DMS53 treated with DMSO at 0.1 percent for 48 hours (cell line): ENCODE data around the gene TRPM2.
"Not testable (repeated sequence)": the region's sequence is repeated elsewhere in the genome, so short reads cannot be mapped to it uniquely, and the experiment has no call there.

Source experiments
- DNase-seq: peaks from one replicate; lab custom pipeline; 2025; ENCODE audit not compliant: unreplicated experiment; lab: John Stamatoyannopoulos, UW

Gene TRPM2

GRCh38 chr21:44392916-44393315 is 39.5 kb downstream of the TRPM2 start:
- DNase-seq: no peak

DNA sequence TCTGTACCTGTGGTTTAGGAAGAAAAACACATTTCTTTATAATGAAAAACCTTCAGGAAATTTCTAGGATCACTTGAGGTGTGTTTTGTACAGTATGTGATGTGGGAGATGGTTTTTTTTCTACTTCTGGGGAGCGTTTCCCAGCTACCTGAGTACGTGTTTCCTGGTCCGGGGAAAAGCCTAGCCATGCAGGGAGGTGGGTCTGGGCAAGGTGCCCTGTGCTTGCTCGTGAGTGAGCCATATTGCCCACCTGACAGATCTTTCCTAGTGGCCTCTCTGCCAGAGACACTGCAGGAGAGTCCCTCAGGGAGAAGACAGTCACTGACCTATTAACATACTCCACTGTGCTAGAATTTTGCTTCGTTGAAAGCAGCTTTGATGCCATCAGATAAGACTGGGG is 41.3 kb downstream of the TRPM2 start:
- no peak for DNase-seq

DNA sequence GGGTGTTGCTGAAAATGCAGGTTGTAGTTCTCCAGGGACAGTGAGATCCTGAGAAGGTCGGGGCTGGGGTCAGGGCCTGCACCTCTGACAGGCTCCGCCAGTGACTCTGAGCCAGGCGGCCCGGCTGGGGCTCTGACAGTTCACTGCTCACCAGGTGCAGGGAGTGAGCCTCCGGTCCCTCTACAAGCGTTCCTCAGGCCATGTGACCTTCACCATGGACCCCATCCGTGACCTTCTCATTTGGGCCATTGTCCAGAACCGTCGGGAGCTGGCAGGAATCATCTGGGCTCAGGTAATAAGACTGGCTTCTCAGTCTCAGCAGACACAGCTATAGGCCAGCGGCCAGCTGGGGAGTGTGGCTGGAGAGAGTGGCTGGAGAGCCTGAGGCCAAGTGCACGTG is 41.8 kb downstream of the TRPM2 start:
- no peak for DNase-seq

DNA sequence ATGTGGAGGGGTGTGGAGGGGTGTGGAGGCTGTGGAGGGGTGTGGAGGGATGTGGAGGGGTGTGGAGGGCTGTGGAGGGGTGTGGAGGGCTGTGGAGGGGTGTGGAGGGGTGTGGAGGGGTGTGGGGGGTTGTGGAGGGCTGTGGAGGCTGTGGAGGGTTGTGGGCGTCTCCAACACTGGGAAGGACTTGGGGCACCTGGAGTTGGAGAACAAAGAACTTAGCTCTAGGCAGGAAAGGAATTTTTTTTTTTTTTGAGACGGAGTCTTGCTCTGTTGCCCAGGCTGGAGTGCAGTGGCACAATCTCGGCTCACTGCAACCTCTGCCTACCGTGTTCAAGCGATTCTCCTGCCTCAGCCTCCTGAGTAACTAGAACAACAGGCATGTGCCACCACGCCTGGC is 43.4 kb downstream of the TRPM2 start:
- not testable (repeated sequence) for DNase-seq

DNA sequence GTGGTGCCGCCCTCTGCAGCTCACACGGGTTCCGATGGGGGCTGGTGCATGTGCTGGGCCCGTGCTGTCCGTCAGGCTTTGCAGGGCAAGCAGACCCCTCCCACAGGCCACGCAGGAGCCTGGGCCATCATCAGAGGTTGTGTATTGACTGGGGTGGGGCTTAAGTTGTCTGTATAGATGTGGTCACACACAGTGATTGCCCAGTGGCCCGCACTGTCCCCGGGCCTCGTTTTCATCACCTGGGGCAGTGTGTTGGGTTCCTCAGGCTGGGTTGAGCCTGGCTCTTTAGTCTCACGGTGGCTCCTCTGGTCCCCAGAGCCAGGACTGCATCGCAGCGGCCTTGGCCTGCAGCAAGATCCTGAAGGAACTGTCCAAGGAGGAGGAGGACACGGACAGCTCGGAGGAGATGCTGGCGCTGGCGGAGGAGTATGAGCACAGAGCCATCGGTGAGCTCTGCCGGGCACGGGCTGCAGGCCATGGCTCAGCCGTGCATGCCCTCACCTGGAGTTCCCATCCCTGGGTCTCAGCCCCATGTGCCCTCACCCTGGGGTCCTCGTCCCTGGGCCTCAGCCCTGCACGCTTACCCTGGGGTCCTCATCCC is 44.1 kb downstream of the TRPM2 start:
- DNase-seq: no peak

- DNase-seq: no peak
Observed at GRCh38 chr21:44398499-44398898, 45.1 kb downstream of the TRPM2 start.

- DNase-seq: no peak
Observed at GRCh38 chr21:44399151-44399954, 45.9 kb downstream of the TRPM2 start.

GRCh38 chr21:44399955-44400790 is 46.8 kb downstream of the TRPM2 start:
- no peak for DNase-seq

DNA sequence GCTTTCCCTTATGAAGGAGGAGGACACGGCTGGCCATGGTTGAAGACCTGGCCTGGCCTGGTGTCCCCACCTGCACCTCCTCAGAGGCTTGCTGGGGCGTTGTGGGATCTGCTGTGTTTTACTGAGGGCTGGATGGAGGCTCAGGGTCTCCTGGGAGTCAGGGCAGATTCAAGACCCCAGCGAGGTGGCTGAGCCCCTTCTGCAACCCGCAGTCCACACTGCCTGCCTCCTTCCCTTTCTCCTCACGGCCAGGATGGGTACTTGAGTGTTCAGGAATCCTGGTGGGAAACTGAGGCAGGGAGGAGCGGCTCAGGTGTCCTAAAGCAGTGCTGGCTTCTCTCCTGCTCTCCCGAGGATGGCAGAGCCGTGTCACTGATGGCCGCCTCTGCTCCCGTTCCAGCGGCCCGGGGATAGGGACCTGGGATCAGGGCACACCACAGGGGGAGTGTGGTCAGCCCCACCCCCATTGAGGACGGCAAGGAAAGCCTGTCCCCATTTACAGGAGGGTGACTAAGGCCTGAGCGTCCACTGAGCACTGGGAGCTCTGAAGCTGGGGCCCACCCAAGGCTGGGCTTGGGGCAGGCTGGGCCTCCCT is 47.5 kb downstream of the TRPM2 start:
- DNase-seq: no peak

DNA sequence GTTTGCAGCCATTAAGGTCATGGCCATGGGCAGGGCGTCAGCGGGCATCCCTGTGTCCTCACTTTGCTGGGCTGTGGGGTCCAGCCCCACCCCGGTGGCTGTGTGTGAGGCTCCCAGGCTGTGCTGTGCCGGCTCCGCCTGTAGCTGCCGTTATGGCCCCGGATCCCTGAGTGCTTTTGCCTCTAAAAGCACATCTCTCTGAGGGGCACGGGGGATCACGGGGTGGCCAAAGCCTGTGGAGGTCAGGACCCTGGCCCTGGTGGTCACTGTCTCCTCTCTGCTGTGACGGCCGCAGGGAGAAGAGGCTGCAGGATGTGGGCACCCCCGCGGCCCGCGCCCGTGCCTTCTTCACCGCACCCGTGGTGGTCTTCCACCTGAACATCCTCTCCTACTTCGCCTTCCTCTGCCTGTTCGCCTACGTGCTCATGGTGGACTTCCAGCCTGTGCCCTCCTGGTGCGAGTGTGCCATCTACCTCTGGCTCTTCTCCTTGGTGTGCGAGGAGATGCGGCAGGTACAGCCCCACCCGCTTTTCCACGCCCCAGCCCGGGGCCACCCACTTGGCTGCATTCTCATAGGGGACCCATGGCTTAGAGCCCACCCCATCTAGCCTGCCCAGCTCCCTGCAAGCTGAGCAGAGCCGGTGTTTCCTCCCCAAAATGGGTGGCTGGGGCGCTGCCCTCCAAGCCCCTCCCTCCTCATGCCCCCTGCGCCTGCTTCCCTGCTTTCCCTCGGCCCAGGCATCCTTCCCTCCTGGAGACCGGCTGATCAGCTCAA is 48.2 kb downstream of the TRPM2 start:
- DNase-seq: no peak

- DNase-seq: no peak
Observed at GRCh38 chr21:44402323-44403105, 49.1 kb downstream of the TRPM2 start.

DNA sequence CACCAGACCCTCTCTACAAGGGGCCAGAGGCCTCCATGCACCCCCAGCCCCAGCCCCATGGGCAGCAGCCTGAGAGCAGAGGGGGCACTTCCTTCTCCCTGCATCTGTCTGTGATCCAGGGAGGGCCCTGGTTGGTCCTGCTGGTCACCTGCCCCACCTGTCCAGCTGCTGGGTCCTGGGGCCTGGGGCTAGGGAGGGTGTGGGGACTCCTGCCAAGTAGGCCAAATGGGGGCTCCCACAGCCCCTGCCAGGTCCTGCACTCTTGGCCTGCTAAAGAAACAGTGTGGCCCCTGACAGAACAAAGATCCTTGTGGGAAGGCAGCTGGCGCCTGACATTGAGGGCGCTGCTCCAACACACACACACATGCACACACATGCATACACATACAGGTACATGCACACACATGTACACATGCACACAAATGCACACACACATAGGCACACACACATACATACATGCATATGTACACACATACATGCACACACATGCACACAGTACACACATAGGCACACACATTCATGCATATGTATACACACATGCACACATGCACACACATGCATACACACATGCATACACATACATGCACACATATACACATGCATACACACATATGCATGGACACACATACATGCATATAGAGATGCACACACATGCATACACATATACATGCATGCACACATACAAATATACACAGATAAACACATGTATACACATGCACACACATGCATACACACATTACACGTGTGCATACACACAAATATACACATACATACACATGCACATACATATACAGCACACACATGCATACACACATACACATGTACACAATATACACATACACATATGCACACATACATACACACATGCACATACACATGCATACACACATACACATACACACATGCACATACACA is 49.9 kb downstream of the TRPM2 start:
- no peak for DNase-seq

GRCh38 chr21:44404482-44404881 is 51.1 kb downstream of the TRPM2 start:
- not testable (repeated sequence) for DNase-seq

DNA sequence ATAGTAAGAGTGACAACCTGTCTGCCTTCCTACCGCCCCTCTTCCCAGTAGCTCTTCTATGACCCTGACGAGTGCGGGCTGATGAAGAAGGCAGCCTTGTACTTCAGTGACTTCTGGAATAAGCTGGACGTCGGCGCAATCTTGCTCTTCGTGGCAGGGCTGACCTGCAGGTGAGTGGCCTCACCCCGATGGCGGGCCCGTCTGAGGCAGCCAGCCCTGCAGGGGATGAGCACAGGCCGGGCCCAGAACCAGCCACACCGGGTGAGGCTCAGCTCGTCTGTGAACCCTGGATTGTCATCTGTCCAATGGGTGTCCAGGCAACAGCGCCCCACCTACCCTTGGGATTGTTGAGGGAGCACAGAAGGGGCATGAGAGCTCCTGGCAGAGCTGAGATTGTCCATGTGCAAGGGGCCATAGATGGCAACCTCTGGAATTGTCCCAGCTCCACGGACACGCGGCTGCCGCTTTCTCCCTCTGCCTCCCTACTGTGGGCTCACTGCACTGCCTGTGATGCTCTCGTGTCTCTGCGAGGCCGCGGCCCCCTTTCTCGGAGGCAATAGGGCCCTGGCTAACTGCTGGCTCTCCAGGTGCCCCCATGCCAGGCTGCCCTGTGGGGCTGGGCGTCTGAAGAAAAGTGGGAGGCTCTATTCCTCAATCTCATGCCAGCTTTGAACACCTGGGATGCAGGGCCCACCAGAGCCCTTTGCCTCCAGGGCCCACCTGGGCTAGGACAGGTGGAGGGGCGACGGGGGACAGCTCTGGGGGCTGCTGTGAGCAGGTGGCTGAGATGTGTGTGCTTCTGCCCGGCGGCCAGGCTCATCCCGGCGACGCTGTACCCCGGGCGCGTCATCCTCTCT is 51.9 kb downstream of the TRPM2 start:
- DNase-seq: no peak

DNA sequence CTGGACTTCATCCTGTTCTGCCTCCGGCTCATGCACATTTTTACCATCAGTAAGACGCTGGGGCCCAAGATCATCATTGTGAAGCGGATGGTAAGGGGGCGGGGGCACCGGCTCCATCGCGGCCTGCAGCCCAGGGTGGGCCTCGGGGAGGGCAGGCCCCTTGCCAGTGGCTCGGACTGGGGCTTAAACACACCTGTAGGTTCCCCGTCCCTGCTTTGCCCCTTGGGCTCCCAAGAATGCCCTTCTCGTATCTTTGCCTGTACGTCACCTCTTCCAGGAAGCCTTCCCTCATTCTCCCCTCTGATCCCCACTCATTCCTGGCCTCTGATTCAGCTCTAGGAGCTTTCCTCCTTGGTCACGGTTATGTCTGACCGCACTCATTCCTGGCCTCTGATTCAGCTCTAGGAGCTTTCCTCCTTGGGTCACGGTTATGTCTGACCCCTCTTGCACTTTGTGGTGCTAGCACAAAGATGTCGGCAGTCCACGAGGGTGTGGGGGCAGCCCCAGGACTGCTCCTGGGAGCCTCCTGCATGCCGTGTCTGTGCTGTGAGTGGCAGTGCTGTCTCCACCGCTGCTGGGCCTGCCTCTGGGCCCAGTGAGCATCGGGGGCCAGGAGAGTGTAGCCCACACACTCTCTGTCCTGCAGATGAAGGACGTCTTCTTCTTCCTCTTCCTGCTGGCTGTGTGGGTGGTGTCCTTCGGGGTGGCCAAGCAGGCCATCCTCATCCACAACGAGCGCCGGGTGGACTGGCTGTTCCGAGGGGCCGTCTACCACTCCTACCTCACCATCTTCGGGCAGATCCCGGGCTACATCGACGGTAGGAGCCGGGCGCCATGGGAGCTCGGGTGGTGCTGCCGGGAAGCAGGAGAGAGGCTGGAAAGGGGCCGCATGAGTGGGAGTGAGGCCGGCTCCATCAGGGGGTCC is 52.8 kb downstream of the TRPM2 start:
- DNase-seq: no peak

GRCh38 chr21:44406953-44407352 is 53.5 kb downstream of the TRPM2 start:
- DNase-seq: no peak

GRCh38 chr21:44407493-44407892 is 54.1 kb downstream of the TRPM2 start:
- no peak for DNase-seq
